HL-60 (cell line): ENCODE measurements around the gene ACTR6.

Experiments
- CTCF ChIP-seq: IDR thresholded peaks from one replicate; pipeline ENCODE4 v1.5.1; 2011; ENCODE audit warnings: low read length, control low read depth, inconsistent platforms; ENCODE audit not compliant: insufficient read depth
- GABPA ChIP-seq: IDR thresholded peaks from 2 replicates; pipeline ENCODE4 v1.6.1; 2012; ENCODE audit warnings: low read depth

GRCh38 chr12:100253437-100253836, 52.8 kb downstream of the ACTR6 start:
- TF ChIP-seq GABPA (no peak), CTCF (no peak)
